HepG2 (cell line): ENCODE data around the gene ARHGEF40. TPM values are rescaled to one million over a fixed set of nuclear protein-coding genes. Genes with fewer than 3 reads are reported as not detected.

ENCODE experiments used
- GMEB1 ChIP-seq: sonication (generic); formaldehyde crosslinking; IDR thresholded peaks from 2 replicates; pipeline ENCODE4 v1.5.1; 2020; ENCODE audit warnings: missing genetic modification reagents, mild to moderate bottlenecking, borderline replicate concordance
- HES4 ChIP-seq: sonication (generic); formaldehyde crosslinking; IDR thresholded peaks from 2 replicates; pipeline ENCODE4 v1.9.0; 2021; ENCODE audit warnings: mild to moderate bottlenecking, missing genetic modification reagents, borderline replicate concordance
- HMG20B ChIP-seq: conservative IDR thresholded peaks from 2 replicates; pipeline ENCODE4 v1.6.1; 2016; ENCODE audit warnings: missing genetic modification reagents, missing compliant biosample characterization
- ISX ChIP-seq: sonication (generic); formaldehyde crosslinking; conservative IDR thresholded peaks from 2 replicates; pipeline ENCODE4 v1.5.0; 2020; ENCODE audit warnings: missing genetic modification reagents
- KLF16 ChIP-seq, 2 experiments: sonication (generic) in 1 of 2; formaldehyde crosslinking in 1 of 2; IDR thresholded peaks; 2 replicates each; pipeline versions ENCODE4 v1.6.1 to v1.8.0; 2016 to 2023; ENCODE audit warnings: missing genetic modification reagents in 2 of 2, missing compliant biosample characterization in 1 of 2
- MIER3 ChIP-seq: IDR thresholded peaks from 2 replicates; pipeline ENCODE4 v1.6.1; 2016; ENCODE audit warnings: missing compliant biosample characterization, borderline replicate concordance
- PPARG ChIP-seq: conservative IDR thresholded peaks from 2 replicates; pipeline ENCODE4 v1.6.1; 2016; ENCODE audit warnings: missing biosample characterization, missing genetic modification reagents
- YEATS4 ChIP-seq: sonication (generic); formaldehyde crosslinking; IDR thresholded peaks from 2 replicates; pipeline ENCODE4 v1.4.0; 2020; ENCODE audit warnings: missing genetic modification reagents, borderline replicate concordance
- ZBTB8A ChIP-seq: sonication (generic); formaldehyde crosslinking; IDR thresholded peaks from 2 replicates; pipeline ENCODE4 v1.4.0; 2020; ENCODE audit warnings: mild to moderate bottlenecking, low read depth, missing genetic modification reagents, borderline replicate concordance
- ZNF136 ChIP-seq: sonication (generic); formaldehyde crosslinking; IDR thresholded peaks from 2 replicates; pipeline ENCODE4 v1.8.1; 2022; ENCODE audit warnings: low read depth, mild to moderate bottlenecking, moderate library complexity, missing genetic modification reagents
- ZNF251 ChIP-seq: sonication (generic); formaldehyde crosslinking; IDR thresholded peaks from 2 replicates; pipeline ENCODE4 v1.9.0; 2021; ENCODE audit warnings: mild to moderate bottlenecking, missing genetic modification reagents
- ZNF343 ChIP-seq: sonication (generic); formaldehyde crosslinking; IDR thresholded peaks from 2 replicates; pipeline ENCODE4 v1.4.0; 2020; ENCODE audit warnings: mild to moderate bottlenecking, missing genetic modification reagents
- ZNF83 ChIP-seq: sonication (generic); formaldehyde crosslinking; IDR thresholded peaks from 2 replicates; pipeline ENCODE4 v1.4.0; 2020; ENCODE audit warnings: missing genetic modification reagents, mild to moderate bottlenecking, borderline replicate concordance
- polyA plus RNA-seq, 8 experiments: library from polyadenylated mRNA; depleted of rRNA in 3 of 8; stranded (reverse) in 7 of 8; unstranded in 1 of 8; fragments of >200 nt; fragmentation: Illumina TruSeq in 4 of 8; extraction: Trizol in 4 of 8; gene quantifications; 2 replicates each; pipeline versions ENCODE4 v1.2.1 to v1.2.3, GENCODE V29; 2011 to 2016; ENCODE audit warnings: low read depth in 4 of 8, missing spikeins in 1 of 8, mixed read lengths in 1 of 8; ENCODE audit not compliant: insufficient read depth in 1 of 8
- total RNA-seq, 5 experiments: library from RNA; depleted of rRNA; stranded (reverse); fragments of >200 nt; fragmentation: Illumina TruSeq; extraction: Trizol; gene quantifications; 2 replicates each; pipeline ENCODE4 v1.2.3, GENCODE V29; 2016; ENCODE audit warnings: low read depth in 1 of 5
- TF ChIP-seq, protein P1 (sequence below): sonication (generic); formaldehyde crosslinking; IDR thresholded peaks from 2 replicates; pipeline ENCODE4 v1.4.0; 2020; ENCODE audit warnings: mild to moderate bottlenecking, missing genetic modification reagents
- TF ChIP-seq, protein P2 (sequence below): sonication (generic); formaldehyde crosslinking; IDR thresholded peaks from 2 replicates; pipeline ENCODE4 v1.5.0; 2020; ENCODE audit warnings: mild to moderate bottlenecking, missing genetic modification reagents

ARHGEF40 gene
- total and polyA plus RNA-seq, 2 of the 13 experiments (the other 11 are each of a cell fraction or from before 2014, with no cell fraction given) = 28.1 to 78.1 TPM

GRCh38 chr14:21068521-21069387 lies 1.4 kb upstream of the ARHGEF40 start (continued):
- TF ChIP-seq, protein P1, sequence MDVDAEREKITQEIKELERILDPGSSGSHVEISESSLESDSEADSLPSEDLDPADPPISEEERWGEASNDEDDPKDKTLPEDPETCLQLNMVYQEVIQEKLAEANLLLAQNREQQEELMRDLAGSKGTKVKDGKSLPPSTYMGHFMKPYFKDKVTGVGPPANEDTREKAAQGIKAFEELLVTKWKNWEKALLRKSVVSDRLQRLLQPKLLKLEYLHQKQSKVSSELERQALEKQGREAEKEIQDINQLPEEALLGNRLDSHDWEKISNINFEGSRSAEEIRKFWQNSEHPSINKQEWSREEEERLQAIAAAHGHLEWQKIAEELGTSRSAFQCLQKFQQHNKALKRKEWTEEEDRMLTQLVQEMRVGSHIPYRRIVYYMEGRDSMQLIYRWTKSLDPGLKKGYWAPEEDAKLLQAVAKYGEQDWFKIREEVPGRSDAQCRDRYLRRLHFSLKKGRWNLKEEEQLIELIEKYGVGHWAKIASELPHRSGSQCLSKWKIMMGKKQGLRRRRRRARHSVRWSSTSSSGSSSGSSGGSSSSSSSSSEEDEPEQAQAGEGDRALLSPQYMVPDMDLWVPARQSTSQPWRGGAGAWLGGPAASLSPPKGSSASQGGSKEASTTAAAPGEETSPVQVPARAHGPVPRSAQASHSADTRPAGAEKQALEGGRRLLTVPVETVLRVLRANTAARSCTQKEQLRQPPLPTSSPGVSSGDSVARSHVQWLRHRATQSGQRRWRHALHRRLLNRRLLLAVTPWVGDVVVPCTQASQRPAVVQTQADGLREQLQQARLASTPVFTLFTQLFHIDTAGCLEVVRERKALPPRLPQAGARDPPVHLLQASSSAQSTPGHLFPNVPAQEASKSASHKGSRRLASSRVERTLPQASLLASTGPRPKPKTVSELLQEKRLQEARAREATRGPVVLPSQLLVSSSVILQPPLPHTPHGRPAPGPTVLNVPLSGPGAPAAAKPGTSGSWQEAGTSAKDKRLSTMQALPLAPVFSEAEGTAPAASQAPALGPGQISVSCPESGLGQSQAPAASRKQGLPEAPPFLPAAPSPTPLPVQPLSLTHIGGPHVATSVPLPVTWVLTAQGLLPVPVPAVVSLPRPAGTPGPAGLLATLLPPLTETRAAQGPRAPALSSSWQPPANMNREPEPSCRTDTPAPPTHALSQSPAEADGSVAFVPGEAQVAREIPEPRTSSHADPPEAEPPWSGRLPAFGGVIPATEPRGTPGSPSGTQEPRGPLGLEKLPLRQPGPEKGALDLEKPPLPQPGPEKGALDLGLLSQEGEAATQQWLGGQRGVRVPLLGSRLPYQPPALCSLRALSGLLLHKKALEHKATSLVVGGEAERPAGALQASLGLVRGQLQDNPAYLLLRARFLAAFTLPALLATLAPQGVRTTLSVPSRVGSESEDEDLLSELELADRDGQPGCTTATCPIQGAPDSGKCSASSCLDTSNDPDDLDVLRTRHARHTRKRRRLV (CRISPR knock-in tag) = no peak
- TF ChIP-seq ZBTB8A (CRISPR knock-in tag) = no peak
- no peak for TF ChIP-seq HMG20B (CRISPR knock-in tag)
- no peak for TF ChIP-seq HES4 (CRISPR knock-in tag)
- peak; percentile 47; the same call in 1 of the 2 replicates for TF ChIP-seq GMEB1
- 0 out of 2 replicates have a peak, but pooled peaks have one; percentile 69 for TF ChIP-seq ZNF136 (CRISPR knock-in tag)
- TF ChIP-seq YEATS4 (CRISPR knock-in tag) = no peak
- no peak for TF ChIP-seq ZNF251
- TF ChIP-seq PPARG (CRISPR knock-in tag) = no peak
- TF ChIP-seq, protein P2, sequence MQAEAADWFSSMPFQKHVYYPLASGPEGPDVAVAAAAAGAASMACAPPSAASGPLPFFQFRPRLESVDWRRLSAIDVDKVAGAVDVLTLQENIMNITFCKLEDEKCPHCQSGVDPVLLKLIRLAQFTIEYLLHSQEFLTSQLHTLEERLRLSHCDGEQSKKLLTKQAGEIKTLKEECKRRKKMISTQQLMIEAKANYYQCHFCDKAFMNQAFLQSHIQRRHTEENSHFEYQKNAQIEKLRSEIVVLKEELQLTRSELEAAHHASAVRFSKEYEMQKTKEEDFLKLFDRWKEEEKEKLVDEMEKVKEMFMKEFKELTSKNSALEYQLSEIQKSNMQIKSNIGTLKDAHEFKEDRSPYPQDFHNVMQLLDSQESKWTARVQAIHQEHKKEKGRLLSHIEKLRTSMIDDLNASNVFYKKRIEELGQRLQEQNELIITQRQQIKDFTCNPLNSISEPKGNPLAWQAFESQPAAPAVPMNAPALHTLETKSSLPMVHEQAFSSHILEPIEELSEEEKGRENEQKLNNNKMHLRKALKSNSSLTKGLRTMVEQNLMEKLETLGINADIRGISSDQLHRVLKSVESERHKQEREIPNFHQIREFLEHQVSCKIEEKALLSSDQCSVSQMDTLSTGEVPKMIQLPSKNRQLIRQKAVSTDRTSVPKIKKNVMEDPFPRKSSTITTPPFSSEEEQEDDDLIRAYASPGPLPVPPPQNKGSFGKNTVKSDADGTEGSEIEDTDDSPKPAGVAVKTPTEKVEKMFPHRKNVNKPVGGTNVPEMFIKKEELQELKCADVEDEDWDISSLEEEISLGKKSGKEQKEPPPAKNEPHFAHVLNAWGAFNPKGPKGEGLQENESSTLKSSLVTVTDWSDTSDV (CRISPR knock-in tag) = no peak
- no peak for TF ChIP-seq MIER3 (CRISPR knock-in tag)
- TF ChIP-seq ZNF83 = no peak
- peak in 1 of 2 experiments; percentile 50; a peak in 1 of 4 replicates for TF ChIP-seq KLF16 (CRISPR knock-in tag; IDR thresholded peaks at IDR 0.05)
- TF ChIP-seq ISX (CRISPR knock-in tag) = no peak
- TF ChIP-seq ZNF343 = 0 out of 2 replicates have a peak, but pooled peaks have one; percentile 20
